Stimulated activated CD8-positive, alpha-beta memory T cell treated with anti-CD3 and anti-CD28 coated beads, Interleukin-15, amount 100 ng/mL, for 48 hours (primary cell): ENCODE results near the gene GALNT17.
"Not testable (repeated sequence)": the region's sequence is repeated elsewhere in the genome, so short reads cannot be mapped to it uniquely, and the experiment has no call there.

Experiments used
- DNase-seq, 2 donors: peaks; one replicate each; pipeline ENCODE4 v3.0.0-alpha.2; 2020; ENCODE audit warnings: low read depth in 2 of 2

The GALNT17 gene

GRCh38 chr7:71165708-71166107 is 33.8 kb downstream of the GALNT17 start:
- DNase-seq = no peak

- DNase-seq = no peak
Observed at GRCh38 chr7:71171476-71171875, 39.5 kb downstream of the GALNT17 start.

DNA sequence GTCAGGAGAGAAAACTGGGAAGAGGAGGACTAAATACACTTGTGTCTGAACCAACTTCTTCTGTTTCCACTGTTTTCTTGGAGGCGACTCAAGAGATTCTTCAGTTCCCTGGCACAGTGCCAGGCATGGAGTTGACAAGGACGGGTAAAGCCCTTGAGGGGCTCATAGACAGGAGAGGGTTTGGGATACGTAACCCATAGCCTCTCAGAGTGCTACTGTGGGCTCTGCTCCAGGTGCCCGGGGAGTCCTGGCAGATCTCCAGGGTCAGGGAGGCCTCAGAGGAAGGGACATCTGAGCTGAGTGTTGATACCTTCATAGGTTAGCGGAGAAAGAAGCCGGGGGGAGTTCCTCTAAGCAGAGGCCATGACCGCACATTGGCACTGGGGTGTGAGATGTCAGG is 42.0 kb downstream of the GALNT17 start:
- no peak for DNase-seq

GRCh38 chr7:71182438-71182935 is 50.5 kb downstream of the GALNT17 start:
- DNase-seq = no peak

DNA sequence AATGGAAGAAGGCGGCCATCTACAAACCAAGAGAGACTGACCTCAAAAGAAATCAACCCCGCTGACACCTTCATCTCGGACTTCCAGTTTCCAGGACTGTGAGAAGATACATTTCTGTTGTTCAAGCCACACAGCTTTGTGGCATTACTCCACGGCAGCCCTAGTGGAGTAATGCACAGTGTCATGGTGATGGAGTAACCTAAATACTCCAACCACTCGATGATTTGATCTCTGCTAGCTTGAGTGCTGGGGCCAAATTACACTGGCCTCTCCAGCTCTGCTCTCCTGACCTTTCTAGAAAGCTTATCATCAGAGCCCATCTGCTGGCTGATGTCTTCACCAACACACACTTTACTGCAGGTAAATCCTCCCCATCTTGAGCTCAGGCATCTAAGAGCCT is 52.2 kb downstream of the GALNT17 start:
- no peak for DNase-seq

- DNase-seq = no peak
Observed at GRCh38 chr7:71184609-71185008, 52.7 kb downstream of the GALNT17 start.

GRCh38 chr7:71186535-71187057 is 54.7 kb downstream of the GALNT17 start:
- no peak for DNase-seq

DNA sequence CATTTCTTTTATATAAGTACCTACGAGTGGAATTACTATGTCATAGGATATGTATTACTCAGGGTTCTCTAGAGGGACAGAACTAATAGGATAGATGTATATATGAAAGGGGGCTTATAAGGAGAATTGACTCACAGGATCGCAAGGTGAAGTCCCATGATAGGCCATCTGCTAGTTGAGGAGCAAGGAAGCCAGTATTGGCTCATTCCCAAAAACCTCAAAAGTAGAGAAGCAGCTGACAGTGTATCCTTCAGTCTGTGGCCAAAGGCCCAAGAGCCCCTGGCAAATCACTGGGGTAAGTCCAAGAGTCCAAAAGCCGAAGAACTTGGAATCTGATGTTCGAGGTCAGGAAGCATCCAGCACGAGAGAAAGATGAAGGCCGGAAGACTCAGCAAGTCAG is 59.8 kb downstream of the GALNT17 start:
- no peak for DNase-seq

GRCh38 chr7:71193099-71193810 is 61.3 kb downstream of the GALNT17 start:
- DNase-seq = no peak

DNA sequence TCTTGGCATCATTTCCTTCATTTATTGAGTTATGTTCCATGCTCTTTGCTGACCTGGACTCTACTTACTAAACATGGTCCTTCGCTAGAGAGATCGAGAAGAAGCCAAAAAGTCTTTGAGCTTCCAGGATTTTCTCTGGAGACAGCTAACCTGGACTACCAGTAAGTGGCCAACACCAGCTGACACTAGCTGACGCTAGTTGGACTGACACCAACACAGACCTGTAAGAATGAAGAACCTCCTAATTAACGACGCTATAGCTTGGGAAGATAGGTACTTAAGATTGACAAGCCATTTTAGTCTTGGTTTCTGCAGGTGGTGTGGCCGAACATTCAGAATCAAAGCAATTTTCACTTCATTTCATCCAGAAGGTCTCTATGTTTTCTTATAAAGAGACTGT is 66.4 kb downstream of the GALNT17 start:
- no peak for DNase-seq

DNA sequence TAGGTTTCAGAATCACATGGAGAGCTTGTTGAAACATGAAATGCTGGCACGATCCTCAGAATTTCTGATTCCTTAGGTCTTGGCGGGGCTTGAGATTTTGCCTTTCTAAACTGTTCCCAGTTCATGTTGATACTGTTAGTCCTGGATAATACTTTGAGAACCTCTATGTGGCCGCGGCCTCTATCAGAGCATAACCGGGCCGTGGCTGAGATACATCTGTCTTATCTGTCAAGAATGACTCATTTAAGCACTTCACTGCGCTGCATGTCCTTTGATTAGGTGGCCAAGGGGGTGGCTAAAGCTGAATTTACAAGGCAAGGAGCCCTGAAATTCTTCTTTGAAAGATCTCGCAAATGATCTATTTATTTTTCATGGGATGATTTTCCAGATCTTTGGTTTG is 66.9 kb downstream of the GALNT17 start:
- no peak for DNase-seq

DNA sequence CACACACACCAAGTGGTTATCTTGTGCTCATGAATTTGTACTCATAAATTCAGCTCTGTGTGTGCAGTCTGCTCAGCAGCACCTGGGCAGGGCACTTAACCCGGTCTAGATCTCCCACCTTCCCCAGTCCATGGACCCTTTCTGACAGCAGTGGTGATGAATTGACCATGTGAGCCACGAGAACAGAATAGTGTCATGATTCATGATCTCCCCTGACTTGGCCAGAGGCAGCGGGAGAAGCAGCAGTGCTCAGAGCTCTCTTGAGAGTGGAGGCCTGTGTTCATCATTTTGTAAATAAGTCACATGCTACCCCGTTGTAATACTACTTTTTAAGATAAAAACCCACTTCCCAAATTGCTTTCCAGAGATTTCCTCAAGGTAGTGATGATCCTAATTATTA is 74.2 kb downstream of the GALNT17 start:
- DNase-seq = no peak

DNA sequence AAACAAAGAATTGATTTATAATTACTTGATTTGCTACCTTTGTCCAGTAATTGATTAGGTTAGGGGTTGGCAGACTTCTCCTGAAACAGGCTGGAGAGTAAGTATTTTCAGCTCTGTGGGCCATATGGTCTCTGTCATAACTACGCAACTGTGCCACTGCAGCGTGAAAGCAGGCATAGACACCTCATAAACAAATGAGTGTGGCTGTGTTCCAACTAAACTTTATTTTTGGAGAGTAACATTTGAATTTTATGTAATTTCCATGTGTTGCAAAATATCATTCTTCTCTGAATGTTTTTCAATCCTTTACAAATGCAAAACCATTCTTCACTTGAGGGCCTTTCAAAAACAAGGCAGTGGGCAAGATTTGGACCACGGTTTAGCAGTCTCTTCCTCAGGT is 76.9 kb downstream of the GALNT17 start:
- DNase-seq = no peak

- DNase-seq = not testable (repeated sequence)
Observed at GRCh38 chr7:71209484-71209883, 77.5 kb downstream of the GALNT17 start.

GRCh38 chr7:71210220-71210619 is 78.3 kb downstream of the GALNT17 start:
- no peak for DNase-seq

DNA sequence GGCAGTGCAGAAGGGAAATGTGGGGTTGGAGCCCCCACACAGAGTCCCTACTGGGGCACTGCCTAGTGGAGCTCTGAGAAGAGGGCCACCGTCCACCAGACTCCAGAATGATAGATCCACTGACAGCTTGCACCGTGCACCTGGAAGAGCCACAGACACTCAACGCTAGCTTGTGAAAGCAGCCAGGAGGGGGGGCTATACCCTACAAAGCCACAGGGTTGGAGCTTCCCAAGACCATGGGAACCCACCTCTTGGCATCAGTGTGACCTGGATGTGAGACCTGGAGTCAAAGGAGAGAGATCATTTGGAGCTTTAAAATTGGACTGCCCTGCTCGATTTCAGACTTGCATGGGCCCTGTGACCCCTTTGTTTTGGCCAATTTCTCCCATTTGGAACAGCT is 80.5 kb downstream of the GALNT17 start:
- DNase-seq = not testable (repeated sequence)

GRCh38 chr7:71216211-71216610 is 84.3 kb downstream of the GALNT17 start:
- no peak for DNase-seq

DNA sequence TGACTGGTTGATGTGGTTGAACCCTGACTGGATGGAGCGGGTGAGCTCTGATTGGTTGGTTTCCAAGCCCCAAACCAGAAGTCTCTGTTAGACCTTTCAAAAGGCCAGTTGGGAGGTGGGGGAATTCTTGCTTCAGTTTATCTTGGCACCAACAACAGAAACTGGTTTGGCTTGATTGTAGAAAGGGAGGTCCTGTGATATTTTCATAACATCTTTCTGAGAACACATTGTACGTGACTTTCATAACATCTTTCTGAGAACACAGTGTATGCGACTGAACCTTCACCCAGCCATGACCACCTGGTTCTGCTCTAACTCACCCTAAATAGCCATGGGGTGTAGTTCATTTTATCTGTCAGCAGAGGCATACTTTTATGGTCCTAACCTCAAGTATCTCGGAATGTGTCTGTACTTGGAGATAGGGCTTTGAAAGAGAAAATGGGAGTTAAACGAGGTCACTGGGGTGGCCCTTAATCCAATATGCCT is 88.3 kb downstream of the GALNT17 start:
- DNase-seq = no peak

- no peak for DNase-seq
Observed at GRCh38 chr7:71221049-71221448, 89.1 kb downstream of the GALNT17 start.

DNA sequence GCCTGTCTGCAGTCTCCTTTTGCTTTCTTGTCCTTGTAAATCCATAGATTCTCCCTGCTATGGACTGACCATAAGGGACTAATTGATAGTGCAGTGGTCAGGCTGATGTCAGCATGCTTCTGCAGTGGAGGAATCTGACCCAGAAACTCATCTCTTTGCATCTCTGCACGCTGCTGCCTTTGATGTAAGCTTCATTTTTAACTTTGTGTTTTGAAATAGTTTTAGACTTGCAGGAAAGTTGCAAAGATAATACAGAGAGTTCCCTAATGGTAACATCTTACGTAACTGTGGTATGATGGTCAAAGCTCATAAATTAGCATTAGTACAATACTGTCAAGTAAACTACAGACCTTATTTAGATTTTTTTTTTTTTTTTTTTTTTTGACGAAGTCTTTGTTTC is 89.6 kb downstream of the GALNT17 start:
- DNase-seq = no peak

DNA sequence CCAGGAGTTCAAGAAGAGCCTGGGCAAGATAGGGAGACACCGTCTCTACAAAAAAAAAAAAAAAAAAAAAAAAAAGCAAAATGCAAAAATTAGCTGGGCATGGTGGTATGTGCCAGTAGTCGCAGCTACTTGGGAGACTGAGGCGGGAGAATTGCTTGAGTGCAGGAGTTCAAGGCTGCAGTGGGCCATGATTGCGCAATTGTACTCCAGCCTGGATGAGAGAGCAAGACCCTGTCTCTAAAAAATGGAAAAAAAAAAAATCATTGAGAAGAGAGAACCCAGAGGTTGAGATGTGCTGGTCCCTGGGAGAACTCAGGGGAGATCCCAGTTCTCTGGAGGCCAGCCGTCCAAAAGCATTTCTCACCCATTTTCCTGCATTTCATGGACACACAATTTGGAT is 95.2 kb downstream of the GALNT17 start:
- no peak for DNase-seq

DNA sequence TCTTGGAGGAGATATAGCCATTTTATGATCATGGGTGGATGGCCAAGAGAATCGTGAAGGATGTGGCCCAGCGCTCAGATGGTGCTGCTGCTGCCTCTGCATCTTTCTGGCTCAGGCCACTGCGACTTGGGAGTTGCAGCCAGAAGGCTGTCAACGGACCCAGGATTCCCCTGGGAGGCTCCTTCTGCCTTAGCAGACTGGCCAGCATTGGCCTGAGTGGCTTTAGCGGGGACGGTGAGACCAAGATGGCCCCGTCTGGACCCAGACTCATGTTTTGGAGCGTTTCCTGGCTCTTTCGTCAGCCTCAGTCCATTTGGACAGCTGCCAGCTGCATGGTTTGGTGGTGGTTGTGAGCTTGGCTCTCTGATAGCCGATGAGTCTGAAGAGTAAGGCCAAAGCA is 97.2 kb downstream of the GALNT17 start:
- DNase-seq = no peak

- DNase-seq = no peak
Observed at GRCh38 chr7:71229699-71230098, 97.8 kb downstream of the GALNT17 start.

GRCh38 chr7:71235253-71235652 is 103.3 kb downstream of the GALNT17 start:
- no peak for DNase-seq
